ENCODE data around the gene MYL9.

GRCh38 chr20:36572701-36573102 lies 31.4 kb downstream of the MYL9 start:
- no peak for TF ChIP-seq EZH2 (IDR thresholded peaks at IDR 0.05; ENCODE audit: insufficient read depth, poor library complexity, severe bottlenecking)
- TF ChIP-seq EZH2phosphoT487 (IDR thresholded peaks at IDR 0.05; ENCODE audit: insufficient read depth, low read depth), result no peak

All from GM23248 (cell line).